NCI-H128 (cell line): ENCODE data around the gene TREML4.
A peak's percentile ranks its signal among the peaks of the same experiment; 100 is the strongest.

Source experiments
- DNase-seq: peaks from one replicate; lab custom pipeline; 2025; ENCODE audit not compliant: unreplicated experiment; lab: John Stamatoyannopoulos, UW

The TREML4 gene

DNA sequence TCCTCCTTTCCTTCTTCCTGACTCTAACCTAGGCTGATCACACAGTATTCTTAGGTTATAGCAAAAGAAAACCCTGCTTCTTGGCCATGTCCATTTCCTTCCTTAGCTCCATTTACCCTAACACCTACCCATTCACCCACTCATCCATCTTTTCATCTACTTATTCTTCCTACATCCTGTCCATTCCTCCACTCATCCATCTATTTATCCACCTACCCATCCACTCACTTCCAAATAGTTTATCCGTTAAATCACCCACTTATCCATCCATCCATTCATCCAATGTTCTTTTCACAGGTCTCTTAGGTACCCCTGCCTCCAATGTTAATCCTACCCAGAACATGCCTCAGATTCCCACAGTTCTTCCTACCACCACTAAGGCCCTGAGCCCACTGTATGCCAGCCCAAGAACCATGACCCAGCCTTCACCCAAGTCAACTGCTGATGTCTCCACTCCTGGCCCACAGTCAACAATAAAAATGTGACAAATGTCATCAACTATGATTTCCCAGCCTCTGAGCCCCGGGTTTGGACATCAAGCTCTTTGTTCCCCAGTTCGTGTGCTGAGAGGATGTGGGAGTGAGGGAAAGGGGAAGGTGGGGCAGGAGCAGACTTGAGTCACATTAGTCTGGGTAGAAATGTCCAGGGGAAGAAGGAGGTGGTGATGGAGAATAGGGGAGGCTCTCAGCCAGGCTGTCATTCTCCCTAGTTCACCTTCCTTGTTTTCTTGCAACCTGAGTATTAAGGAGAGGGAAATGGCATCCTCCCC lies 24.4 kb downstream of the TREML4 start:
- DNase-seq, result no peak

- no peak for DNase-seq
These were observed 27.0 kb downstream of the TREML4 start for GRCh38 chr6:41255110-41255509.

DNA sequence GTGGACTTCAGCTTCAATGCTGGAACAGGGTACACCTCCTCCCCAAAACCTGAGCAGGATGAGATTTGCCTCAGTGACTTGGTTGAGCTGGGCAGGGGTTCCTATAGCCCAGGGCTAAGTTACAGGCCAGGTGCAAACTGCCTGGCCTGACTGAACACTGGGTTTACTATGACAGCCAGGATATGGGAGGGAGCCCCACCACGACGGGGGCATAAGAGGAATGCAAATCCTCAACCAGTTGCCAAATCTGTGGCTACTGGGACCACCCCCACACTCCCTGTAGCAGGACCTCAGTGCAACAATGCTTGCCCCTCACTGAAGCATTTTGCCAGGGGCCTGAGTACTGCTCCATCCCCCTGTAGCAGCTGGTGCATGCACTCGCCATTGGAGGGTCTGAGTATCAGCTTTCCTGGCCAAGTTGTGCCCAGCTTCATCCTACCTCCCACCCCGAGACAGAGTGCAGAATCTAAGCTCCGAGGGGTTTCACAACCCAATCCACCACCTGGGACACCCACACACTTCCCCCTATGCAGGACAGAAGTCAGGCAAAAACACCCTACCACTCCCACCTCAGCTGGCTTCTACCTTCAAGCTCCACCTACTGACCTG lies 27.6 kb downstream of the TREML4 start:
- DNase-seq, result no peak

GRCh38 chr6:41256383-41256782 lies 28.2 kb downstream of the TREML4 start:
- no peak for DNase-seq

DNA sequence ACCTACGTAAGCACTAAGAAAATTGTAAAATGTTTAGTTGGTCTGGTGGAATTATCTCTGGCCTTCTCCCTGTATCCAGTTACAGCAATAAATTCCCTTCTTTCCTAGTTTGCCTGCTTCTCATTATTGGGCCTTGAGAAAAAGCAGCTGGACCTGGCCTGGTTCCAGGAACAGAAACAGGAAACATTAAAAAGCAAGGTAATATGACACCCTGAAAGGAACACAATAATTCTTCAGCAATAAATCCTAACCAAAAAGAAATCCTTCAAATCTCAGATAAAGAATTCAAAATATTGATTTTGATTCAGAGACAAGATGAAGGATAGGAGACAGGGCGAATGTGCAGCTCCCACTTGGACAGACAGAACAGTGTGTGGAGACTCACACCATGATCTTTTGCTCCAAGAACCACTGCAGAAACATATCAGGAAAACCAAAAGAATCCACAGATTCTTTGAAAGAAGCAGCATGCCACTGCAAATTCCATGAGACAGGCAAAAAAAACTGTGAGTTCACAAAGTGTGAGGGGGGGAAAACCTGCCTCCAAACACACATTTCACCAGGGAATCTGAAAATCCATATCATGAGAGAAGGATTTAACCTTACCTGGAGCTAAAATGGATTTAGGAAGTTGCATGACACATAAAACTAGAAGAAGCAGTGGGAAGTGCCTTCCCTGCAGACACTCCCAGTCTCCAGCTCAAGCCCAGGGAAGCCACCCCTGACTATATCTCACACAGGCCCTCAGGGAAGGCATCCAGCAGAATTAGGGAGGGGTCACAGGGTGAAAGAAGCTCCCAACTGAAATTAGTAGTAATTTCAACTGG lies 29.4 kb downstream of the TREML4 start:
- DNase-seq, result peak; percentile 12

DNA sequence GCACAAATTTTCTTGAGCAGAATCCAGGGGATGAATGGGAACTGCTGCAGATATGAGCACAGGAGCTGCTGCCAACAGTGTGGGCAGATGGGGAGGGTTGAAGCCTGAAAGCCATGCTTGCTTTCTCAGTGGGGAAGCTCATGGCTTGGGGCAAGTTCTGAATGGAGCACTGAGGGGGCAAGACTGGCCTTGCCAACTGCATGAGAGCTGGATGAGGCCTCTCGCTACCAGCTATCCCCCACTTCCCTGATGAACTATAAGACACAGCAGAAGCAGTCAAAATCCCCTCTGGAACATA lies 30.0 kb downstream of the TREML4 start:
- DNase-seq, result no peak

GRCh38 chr6:41262401-41262800 lies 34.3 kb downstream of the TREML4 start:
- DNase-seq, result no peak

DNA sequence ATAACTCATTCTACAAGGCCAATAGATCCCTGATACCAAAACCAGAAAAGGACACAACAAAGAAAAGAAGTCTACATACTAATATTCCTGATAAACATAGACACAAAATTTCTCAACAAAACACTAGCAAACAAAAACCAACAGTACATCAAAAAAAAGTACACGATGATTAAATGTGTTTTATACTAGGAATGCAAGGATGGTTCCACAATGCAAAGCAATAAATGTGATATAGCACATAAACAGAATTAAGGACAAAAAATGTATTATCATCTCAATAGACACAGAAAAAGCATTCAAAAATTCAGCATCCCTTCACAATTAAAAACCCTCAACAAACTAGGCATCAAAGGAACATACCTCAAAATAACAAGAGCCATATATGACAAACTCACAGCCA lies 35.1 kb downstream of the TREML4 start:
- DNase-seq, result no peak

DNA sequence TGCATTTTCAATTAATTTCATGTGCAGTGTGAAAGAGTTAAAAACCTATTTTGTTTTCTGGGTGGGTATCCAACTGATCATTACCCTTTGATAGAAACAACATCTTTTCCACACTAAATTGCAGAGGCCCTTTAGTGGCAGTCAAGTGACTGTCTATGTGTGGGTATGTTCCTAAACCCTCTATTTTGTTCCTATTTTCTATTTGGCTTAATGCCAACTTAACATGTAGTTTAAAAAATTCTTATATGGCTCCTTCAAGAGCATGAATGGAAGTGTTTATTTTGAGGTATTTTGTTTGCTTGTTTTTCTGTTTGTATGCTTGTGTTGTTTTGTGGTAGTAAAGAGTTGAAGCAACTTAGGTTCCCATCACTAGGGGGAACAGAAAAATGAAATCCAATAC lies 38.4 kb downstream of the TREML4 start:
- no peak for DNase-seq

DNA sequence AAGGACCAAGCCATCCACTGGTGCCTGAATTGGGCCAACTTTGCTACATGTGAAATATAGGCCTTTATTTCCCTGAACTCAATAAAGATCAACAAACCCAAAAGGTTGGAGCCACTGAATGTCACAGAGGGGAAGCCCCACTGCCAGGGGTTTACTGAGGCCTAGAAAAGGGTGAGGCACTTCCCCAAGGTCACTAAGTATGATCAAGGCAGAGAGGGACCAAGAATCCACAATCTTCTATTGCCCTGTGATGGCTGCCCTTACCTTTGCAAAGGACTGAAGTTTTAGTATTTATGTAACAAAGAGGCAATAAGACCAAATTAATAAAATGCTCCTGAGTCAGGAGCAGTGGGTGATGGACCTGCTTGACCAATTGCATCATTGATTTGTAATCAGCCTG lies 40.3 kb downstream of the TREML4 start:
- no peak for DNase-seq

DNA sequence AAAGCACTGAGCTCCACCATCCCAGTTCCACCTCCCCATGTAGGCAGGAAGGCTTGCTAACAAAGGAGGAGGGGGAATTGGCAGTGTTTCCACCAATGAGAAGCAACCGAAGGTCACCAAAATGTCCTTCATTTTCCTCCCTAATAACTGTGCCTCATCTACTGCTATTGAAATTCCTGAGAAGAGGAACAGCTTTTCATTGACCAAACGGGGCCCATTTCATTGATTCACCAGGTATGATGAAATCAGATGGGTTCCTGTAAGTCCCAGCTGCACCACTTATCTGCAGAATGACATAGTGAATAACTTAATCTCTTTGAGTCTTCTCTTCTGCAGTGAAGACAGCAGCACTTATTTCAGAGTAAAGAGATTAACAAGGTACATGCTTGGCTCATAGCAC lies 41.0 kb downstream of the TREML4 start:
- DNase-seq, result no peak

DNA sequence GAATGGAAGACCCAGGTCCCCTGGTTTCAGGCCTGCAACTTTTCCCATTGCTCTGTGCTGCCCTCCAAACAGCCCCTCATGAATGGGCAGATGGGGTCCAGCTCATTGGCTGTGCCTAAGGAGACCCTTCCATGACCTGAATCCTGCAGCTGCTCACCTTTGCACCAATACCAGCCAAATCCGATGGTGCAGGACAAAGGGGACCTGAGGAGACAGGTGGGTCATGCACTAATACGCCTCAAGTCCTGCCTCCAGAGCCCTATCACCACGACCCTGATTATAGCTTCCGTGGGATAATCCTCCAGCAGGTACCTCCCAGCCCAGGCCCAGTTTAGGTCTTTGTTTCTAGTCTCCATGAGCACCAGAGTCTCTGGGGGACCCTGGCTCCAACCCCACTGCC lies 41.6 kb downstream of the TREML4 start:
- no peak for DNase-seq

- no peak for DNase-seq
These were observed 43.8 kb downstream of the TREML4 start for GRCh38 chr6:41271901-41272395.

- no peak for DNase-seq
These were observed 44.6 kb downstream of the TREML4 start for GRCh38 chr6:41272591-41273240.

- no peak for DNase-seq
These were observed 45.6 kb downstream of the TREML4 start for GRCh38 chr6:41273714-41274113.

DNA sequence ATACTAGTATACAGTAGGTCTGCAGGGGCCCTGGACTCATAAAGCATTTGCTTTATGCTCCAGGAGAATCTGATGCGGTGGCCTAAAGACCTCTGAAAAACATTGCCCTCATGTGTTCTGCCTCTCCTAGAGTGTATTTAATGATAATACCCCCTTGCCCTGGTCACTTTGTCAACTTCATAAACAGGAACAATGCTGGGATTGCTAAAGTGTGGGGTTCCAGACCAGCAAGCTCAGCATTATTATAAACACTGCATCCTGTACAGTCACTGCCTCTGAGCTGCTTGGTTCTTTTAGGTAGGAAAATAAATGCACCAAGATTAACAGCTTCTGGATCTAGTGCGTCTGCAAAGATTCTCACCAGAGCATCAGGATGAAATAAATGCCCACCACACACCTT lies 46.1 kb downstream of the TREML4 start:
- DNase-seq, result no peak

DNA sequence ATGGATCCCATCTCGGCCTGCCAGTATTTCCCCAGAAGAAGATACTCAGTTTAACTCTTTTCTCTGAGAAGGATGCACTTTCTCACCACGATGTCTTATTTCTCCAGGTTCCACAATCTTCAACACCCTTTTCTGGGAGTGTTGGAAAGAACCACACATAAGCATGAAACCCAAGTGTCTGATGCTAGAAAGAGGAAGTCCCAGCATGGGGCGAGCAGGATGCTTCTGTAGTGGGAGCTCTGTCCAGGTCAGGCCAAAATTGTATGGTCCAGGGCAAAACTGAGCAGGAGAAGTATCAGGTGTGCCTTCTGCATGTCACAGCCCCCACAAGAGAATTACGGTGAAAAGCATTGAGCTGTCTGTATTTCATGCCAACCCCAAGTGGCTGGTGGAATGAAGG lies 47.3 kb downstream of the TREML4 start:
- no peak for DNase-seq

- no peak for DNase-seq
These were observed 49.5 kb downstream of the TREML4 start for GRCh38 chr6:41277605-41278004.

GRCh38 chr6:41278699-41279405 lies 50.7 kb downstream of the TREML4 start:
- DNase-seq, result peak; percentile 67

GRCh38 chr6:41280381-41281057 lies 52.4 kb downstream of the TREML4 start:
- DNase-seq, result no peak
